T-helper 2 cell treated with Interferon-gamma antibody and Interleukin-4, amounts not matched to agents 5 μg/mL and 100 μg/mL, for 36 hours (primary cell): ENCODE data around the gene MAB21L2.

Source experiments
- DNase-seq: peaks from one replicate; pipeline ENCODE4 v3.0.0; 2021; ENCODE audit warnings: low spot score
- H3K27ac Mint-ChIP-seq: one replicate; pipeline ENCODE4 v1.8.0; 2021; ENCODE audit warnings: mild to moderate bottlenecking, mixed read lengths
- H3K27me3 Mint-ChIP-seq: one replicate; pipeline ENCODE4 v1.8.0; 2021; ENCODE audit warnings: low read depth, mixed read lengths
- H3K36me3 Mint-ChIP-seq: one replicate; pipeline ENCODE4 v1.8.0; 2021; ENCODE audit warnings: low read depth, mixed read lengths
- H3K4me1 Mint-ChIP-seq: one replicate; pipeline ENCODE4 v1.8.0; 2021; ENCODE audit warnings: low read depth, mixed read lengths
- H3K4me3 Mint-ChIP-seq: one replicate; pipeline ENCODE4 v1.8.0; 2022; ENCODE audit warnings: mild to moderate bottlenecking, moderate library complexity, mixed read lengths
- H3K9me3 Mint-ChIP-seq: one replicate; pipeline ENCODE4 v1.8.0; 2021; ENCODE audit warnings: mixed read lengths

Gene MAB21L2

GRCh38 chr4:150600812-150601445 is 19.0 kb downstream of the MAB21L2 start:
- Mint-ChIP-seq H3K9me3 (no peaks in the 10 kb centered on the region), H3K27ac (no peak overlapping the region), H3K4me3 (no peak overlapping the region), H3K36me3 (peaks cover 8% of the 10 kb centered on the region), H3K27me3 (no peaks in the 10 kb centered on the region), H3K4me1 (no peaks in the 10 kb centered on the region)
- DNase-seq = no peak

GRCh38 chr4:150609131-150609530 is 27.2 kb downstream of the MAB21L2 start:
- no peaks in the 10 kb centered on the region for H3K9me3 Mint-ChIP-seq
- H3K4me1 Mint-ChIP-seq = no peaks in the 10 kb centered on the region
- DNase-seq = no peak
- H3K4me3 Mint-ChIP-seq = no peak overlapping the region
- H3K27ac Mint-ChIP-seq = no peak overlapping the region
- H3K36me3 Mint-ChIP-seq = no peaks in the 10 kb centered on the region
- H3K27me3 Mint-ChIP-seq = no peaks in the 10 kb centered on the region

GRCh38 chr4:150619042-150619441 is 37.1 kb downstream of the MAB21L2 start:
- H3K36me3 Mint-ChIP-seq = peaks cover 2% of the 10 kb centered on the region
- no peak overlapping the region for H3K27ac Mint-ChIP-seq
- DNase-seq = no peak
- no peaks in the 10 kb centered on the region for H3K9me3 Mint-ChIP-seq
- no peaks in the 10 kb centered on the region for H3K27me3 Mint-ChIP-seq
- H3K4me3 Mint-ChIP-seq = no peak overlapping the region
- no peaks in the 10 kb centered on the region for H3K4me1 Mint-ChIP-seq

GRCh38 chr4:150624055-150624454 is 42.1 kb downstream of the MAB21L2 start:
- no peak for DNase-seq
- H3K4me3 Mint-ChIP-seq = no peak overlapping the region
- H3K9me3 Mint-ChIP-seq = no peaks in the 10 kb centered on the region
- no peak overlapping the region for H3K27ac Mint-ChIP-seq
- H3K4me1 Mint-ChIP-seq = no peaks in the 10 kb centered on the region
- no peaks in the 10 kb centered on the region for H3K27me3 Mint-ChIP-seq
- H3K36me3 Mint-ChIP-seq = no peaks in the 10 kb centered on the region

- no peak overlapping the region for H3K27ac Mint-ChIP-seq
- H3K27me3 Mint-ChIP-seq = no peaks in the 10 kb centered on the region
These were observed 43.1 kb downstream of the MAB21L2 start for GRCh38 chr4:150625033-150625432.

GRCh38 chr4:150628073-150628472 is 46.1 kb downstream of the MAB21L2 start:
- no peaks in the 10 kb centered on the region for H3K9me3 Mint-ChIP-seq
- H3K27ac Mint-ChIP-seq = no peak overlapping the region
- H3K27me3 Mint-ChIP-seq = no peaks in the 10 kb centered on the region
- no peak for DNase-seq
- no peak overlapping the region for H3K4me3 Mint-ChIP-seq
- H3K36me3 Mint-ChIP-seq = no peaks in the 10 kb centered on the region
- H3K4me1 Mint-ChIP-seq = no peaks in the 10 kb centered on the region

More at GRCh38 chr4:150625033-150625432, 43.1 kb downstream of the MAB21L2 start:
- H3K4me3 Mint-ChIP-seq = no peak overlapping the region
- no peaks in the 10 kb centered on the region for H3K9me3 Mint-ChIP-seq
- H3K36me3 Mint-ChIP-seq = no peaks in the 10 kb centered on the region
- DNase-seq = no peak
- H3K4me1 Mint-ChIP-seq = no peaks in the 10 kb centered on the region

GRCh38 chr4:150632639-150633038 is 50.7 kb downstream of the MAB21L2 start:
- H3K4me1 Mint-ChIP-seq = no peaks in the 10 kb centered on the region
- H3K27me3 Mint-ChIP-seq = no peaks in the 10 kb centered on the region
- no peak overlapping the region for H3K4me3 Mint-ChIP-seq
- H3K27ac Mint-ChIP-seq = no peak overlapping the region
- no peak for DNase-seq
- peaks cover 5% of the 10 kb centered on the region for H3K9me3 Mint-ChIP-seq
- H3K36me3 Mint-ChIP-seq = peaks cover 4% of the 10 kb centered on the region
